Cerebellar cortex (tissue), 1 donor: ENCODE measurements around the gene RPS19BP1.
A peak's percentile ranks its signal among the peaks of the same experiment; 100 is the strongest.
"Not testable (repeated sequence)": the region's sequence is repeated elsewhere in the genome, so short reads cannot be mapped to it uniquely, and the experiment has no call there.

Source experiments
- DNase-seq: peaks from one replicate; pipeline ENCODE4 v3.0.0-alpha.2; 2015; ENCODE audit warnings: low spot score

The RPS19BP1 gene

GRCh38 chr22:39528681-39529486 lies 3.7 kb downstream of the RPS19BP1 start:
- peak; percentile 94 for DNase-seq

GRCh38 chr22:39528080-39528661 lies 4.4 kb downstream of the RPS19BP1 start:
- peak; percentile 64 for DNase-seq

GRCh38 chr22:39527481-39527961 lies 5.0 kb downstream of the RPS19BP1 start:
- DNase-seq: peak; percentile 76

DNA sequence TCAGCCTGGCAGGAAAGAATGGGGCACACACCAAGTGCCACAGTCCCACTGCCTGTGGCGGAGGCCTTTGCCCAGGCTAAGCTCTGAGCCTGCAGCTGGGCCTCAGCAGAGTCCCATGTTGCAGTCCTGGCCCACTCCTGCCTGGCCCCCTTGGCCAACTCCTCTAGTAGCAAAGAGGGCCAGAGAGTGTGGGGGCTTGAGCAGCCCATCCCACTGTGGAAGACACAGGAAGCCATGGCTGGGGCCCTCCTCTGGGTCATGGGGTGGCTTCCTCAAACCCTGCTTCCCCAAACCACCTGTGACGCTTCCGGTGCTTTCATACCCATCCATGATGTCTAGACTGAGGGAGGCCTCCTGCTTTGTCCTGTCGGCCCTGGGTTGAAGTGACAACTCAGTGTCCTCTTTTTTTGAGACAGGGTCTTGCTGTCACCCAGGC lies 5.8 kb downstream of the RPS19BP1 start:
- DNase-seq: no peak

- DNase-seq: no peak
These were observed 6.9 kb downstream of the RPS19BP1 start for GRCh38 chr22:39525658-39525975.

- peak; percentile 75 for DNase-seq
These were observed 7.5 kb downstream of the RPS19BP1 start for GRCh38 chr22:39524753-39525657.

- peak; percentile 57 for DNase-seq
These were observed 8.3 kb downstream of the RPS19BP1 start for GRCh38 chr22:39524089-39524752.

DNA sequence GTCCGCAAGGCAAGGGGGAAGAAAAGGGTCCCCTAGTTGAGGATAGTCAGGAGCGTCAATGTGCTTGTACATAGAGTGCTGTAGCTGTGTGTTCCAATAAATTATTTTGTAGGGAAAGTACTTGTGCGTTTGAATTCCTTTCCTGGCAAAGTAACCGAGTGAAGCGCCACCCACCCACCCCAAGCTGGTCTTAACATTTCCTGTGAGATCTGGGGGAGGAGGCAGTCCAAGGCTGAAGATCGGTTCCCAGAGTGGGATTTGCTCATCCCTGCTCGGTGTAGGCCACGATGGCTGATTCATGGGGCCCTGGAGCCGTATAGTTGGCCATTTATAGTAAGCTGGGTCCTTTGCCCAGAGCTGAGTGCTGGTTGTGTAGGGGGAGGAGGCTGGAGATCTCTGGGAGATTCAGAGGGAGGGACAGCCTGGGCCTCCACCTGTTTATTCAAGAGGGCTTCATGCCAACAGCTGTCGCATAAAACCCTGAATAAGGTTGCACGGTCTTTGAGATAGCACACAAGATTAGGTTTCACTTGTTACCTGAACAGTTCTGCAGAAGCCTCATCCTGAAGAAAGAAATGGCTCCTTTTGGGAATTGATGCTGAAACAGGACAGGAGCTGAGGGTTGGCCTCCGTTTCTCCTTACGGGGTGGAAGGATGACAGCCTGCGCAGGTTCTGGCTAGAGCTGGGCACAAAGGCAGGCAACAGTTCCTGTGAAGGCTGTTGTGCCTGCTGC lies 9.8 kb downstream of the RPS19BP1 start:
- DNase-seq: peak; percentile 76

- DNase-seq: not testable (repeated sequence)
These were observed 10.5 kb downstream of the RPS19BP1 start for GRCh38 chr22:39522091-39522490.

DNA sequence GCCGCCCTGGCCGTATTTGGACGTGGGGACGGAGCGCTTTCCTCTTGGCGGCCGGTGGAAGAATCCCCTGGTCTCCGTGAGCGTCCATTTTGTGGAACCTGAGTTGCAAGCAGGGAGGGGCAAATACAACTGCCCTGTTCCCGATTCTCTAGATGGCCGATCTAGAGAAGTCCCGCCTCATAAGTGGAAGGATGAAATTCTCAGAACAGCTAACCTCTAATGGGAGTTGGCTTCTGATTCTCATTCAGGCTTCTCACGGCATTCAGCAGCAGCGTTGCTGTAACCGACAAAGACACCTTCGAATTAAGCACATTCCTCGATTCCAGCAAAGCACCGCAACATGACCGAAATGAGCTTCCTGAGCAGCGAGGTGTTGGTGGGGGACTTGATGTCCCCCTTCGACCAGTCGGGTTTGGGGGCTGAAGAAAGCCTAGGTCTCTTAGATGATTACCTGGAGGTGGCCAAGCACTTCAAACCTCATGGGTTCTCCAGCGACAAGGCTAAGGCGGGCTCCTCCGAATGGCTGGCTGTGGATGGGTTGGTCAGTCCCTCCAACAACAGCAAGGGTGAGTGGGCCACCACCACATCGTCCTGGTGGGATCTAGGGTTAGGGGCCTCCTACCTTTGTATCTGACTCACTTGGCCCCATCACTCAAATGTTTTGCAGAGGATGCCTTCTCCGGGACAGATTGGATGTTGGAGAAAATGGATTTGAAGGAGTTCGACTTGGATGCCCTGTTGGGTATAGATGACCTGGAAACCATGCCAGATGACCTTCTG lies 11.3 kb downstream of the RPS19BP1 start:
- peak; percentile 63 for DNase-seq

- no peak for DNase-seq
These were observed 12.1 kb downstream of the RPS19BP1 start, which contains the start of gene ATF4 for GRCh38 chr22:39520226-39521105. TSS of gene ATF4 (plus strand) at chr22:39520562. CDS start at chr22:39521446, 884 bp downstream.

DNA sequence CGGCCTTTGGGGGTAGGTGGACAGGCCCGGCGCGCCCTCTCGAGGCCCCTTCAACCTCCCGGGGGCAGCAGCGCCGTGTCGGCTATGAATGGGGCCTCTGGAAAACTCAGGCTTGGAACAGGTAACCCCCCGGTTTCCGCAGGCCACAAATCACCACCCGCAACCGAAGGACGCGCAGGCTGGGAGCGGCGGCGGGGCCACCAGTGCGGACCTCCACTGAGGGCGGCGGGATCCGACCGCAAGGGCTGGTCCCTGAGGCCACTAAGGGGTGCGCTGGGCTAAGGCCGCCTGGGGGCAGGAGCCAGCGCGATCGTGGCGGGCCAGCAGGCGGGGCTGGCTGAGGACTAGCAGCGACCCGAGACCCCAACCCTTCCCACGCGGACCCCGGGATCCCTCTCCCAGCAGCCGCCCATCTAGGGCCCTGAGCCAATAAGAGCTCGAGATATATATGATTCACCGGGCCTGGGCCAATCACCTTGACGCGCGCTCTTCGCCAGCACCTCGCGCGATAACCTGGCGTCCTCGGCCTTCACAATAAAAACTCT lies 12.8 kb downstream of the RPS19BP1 start:
- DNase-seq: peak; percentile 99

DNA sequence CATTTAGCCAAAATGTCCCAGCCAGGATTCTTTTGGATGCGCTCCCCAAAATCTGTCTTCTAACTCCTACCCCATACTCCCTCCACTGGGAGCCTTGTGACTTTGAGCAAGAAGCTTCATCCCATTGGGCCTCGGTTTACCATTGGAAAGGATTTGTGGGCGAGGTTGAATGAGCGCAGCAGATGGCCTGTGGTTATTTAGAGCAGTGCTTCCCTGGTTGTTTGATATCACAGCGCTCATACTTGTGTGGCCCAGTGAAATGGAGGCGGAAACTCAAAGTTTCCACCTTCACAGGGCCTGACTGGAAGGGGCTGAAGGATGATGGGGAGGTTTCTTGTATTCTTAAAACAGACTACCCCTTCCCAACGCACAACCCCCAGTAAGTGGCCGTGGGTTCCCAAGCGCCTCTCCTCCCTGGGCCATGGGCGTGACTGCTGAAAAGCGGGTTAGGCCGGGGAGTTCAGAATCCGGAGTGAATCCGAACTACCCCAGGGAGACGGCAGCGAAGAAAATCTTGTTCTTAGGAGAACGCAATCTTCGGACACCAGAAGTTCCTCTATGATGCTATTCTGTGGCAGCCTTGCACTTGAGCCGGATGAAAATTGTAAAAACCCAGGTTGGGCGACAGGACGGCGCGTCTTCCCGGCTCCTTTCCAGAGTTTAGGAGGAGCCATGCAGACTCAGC lies 13.4 kb downstream of the RPS19BP1 start:
- DNase-seq: no peak

DNA sequence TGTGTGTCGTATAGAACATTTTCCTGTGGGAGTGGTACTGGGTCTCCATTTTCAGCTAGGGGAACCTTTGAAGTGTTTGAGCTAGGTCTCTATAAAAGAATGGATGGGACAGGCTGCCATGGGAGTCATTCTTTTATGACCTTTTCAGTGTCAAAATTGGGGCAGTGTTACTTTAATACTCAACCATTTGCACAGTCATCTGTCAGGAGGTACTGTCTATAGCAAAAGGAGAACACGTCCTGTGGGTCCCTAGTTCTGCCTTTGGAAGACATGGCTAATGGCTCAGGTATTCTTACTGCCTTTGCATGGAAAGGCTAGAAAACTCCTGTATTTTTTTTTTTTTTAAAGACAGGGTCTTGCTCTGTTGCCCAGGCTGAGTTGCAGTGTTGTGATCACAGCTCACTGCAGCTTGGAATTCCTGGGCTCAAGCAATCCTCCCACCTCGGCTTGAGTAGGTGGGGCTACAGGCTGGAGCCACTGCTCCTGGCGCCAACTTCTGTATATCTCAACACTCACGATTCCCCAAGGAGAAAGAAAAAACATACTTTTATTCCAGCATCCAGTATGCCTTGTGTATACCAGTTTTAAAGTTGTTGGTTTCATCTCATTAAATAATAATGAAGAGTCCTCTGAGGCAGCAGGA lies 14.3 kb downstream of the RPS19BP1 start:
- DNase-seq: no peak

DNA sequence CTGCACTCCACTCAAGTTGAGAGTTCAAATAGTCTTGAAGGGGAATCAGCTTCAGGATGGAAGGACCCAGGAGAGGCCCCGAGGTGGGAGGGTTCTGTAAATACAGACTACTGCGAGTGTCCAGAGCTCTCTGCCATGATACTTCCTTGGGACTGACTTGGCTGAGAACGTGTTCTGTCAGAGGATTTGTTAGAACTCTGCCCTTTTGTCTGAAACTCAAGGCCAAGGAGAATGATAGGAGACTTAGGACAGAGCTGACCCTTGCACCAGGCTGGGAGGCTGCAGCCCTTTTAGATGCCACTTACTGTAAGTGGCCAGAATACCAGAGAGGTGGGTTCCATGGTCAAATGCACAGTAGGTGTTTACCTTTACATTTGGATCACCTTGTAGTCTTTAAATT lies 15.1 kb downstream of the RPS19BP1 start:
- no peak for DNase-seq

- no peak for DNase-seq
These were observed 17.1 kb downstream of the RPS19BP1 start for GRCh38 chr22:39515266-39516050.

GRCh38 chr22:39514373-39514973 lies 18.1 kb downstream of the RPS19BP1 start:
- DNase-seq: peak; percentile 74
